Activated CD4-positive, alpha-beta T cell treated with anti-CD3 and anti-CD28 coated beads, Interleukin-2, amount 50 U/mL, for 24 hours (primary cell): ENCODE results near the gene SARDH.
A peak's percentile ranks its signal among the peaks of the same experiment; 100 is the strongest.
"Not testable (repeated sequence)": the region's sequence is repeated elsewhere in the genome, so short reads cannot be mapped to it uniquely, and the experiment has no call there.

Experiments used
- DNase-seq, 2 donors: peaks; one replicate each; pipeline ENCODE4 v3.0.0-alpha.2; 2020; ENCODE audit warnings: low read depth in 1 of 2, low spot score in 1 of 2

Gene SARDH

DNA sequence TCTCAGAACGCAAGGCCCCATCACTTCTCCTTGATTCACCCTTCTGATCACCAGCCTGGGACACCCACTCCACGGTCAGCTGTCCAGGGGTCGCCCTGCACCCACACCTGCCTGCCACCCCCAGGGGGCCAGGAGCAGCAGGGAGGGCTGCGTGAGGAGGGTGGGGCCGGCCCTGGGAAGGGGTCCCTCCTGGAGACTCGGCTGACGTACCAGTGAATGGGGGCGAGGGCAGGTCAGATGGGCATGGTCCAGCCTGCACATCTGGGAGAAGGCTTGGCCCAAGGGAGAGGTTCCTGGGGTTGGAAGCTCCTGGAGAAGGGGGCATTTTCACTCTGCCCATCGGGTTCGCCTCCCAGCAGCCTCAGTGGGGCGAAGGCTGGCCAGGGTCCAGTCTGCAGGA is 21.8 kb upstream of the SARDH start:
- no peak for DNase-seq

DNA sequence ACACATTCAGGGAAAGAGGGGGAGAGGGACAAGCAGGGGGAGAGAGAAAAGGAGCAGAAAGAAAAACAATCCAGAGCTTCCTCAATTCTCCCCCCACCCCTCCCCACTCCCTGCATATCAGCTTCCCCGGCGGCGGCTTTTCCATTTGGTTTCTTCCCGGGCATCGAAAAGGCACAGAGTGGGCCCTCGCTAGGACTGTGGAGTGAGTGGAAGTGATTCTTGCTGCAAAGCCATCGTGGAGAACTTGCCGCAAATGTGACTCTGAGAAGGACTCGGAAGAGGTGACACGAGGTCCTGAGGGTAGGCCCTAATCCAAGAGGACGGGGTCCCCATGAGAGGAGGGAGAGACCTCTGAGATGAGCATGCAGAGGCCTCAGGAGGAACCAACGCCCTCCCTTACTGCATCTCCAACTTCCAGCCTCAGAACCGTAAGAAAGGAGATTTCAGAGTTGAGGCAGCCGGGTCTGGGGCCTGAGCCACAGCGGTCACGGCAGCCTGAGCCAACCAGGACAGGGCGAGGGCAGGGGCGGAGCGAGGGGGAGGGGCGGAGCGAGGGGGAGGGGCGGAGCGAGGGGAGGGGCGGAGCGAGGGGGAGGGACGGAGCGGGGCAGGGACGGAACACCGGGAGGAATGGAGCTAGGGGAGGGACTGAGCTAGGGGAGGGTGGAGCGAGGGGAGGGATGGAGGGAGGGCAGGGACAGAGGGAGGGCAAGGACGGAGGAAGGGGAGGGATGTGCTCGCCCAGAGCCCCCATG is 21.2 kb upstream of the SARDH start:
- DNase-seq, result no peak

DNA sequence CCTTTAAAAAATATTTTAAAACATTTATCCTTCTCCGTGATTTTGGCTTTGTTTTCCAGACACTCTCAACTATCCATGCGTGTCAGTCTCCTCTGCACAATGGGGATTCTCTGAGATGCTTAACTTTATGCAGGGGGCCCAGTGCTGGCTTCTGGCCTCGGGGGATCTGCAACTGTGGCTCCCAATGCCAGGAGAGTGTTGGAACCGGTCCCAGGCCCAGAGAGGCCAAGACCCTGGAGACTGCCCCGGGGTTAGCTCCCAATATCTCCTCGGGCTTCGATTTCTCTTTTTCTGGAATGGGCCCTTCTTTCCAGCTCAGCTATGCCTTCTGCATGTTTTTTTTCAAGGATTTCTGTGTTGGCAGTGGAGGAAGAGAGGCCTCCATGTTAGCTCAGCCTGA is 20.1 kb upstream of the SARDH start:
- no peak for DNase-seq

DNA sequence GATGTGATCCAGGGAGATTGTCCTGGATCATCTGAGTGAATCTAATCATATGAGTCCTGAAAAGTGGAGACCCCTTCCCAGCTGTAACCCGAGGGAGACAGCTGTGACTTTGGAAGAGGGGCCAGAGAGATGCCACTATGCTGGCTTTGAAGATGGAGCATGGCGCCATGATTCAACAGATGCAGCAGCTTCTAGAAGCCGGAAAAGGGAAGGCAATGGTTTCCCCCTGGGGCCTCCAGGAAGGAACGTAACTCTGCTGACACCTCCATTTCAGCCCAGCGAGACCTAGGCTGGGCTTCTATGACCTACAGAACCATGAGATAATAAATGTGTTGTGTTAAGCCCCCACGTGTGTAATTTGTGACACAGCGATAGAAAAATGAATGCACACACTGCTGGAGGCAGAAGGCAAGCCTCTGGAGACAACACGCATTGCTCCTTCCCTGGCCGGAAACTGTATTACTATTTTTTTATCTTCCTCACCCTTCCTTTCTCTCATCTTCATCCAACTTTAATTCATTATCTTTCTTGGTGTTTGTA is 16.6 kb upstream of the SARDH start:
- DNase-seq, result no peak

DNA sequence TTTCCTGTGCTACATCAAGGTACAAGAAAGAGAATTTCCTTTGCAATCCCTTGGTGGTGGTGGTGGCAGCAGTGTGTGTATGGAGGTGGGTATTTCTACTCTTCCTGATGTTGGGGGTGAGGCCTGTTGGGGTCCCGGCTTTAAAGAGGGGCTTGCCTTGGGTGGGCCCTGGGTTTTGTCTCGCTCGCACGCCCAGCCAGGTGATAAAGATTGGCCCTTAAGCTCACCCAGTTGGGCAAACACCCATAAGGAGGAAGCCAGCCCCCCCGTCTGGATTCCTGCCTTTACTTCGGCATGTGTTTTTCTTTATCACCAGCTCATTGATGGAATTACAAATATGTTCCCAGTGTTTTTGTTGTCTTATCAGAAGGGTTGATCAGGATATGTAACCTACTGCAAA is 16.0 kb upstream of the SARDH start:
- DNase-seq, result no peak

DNA sequence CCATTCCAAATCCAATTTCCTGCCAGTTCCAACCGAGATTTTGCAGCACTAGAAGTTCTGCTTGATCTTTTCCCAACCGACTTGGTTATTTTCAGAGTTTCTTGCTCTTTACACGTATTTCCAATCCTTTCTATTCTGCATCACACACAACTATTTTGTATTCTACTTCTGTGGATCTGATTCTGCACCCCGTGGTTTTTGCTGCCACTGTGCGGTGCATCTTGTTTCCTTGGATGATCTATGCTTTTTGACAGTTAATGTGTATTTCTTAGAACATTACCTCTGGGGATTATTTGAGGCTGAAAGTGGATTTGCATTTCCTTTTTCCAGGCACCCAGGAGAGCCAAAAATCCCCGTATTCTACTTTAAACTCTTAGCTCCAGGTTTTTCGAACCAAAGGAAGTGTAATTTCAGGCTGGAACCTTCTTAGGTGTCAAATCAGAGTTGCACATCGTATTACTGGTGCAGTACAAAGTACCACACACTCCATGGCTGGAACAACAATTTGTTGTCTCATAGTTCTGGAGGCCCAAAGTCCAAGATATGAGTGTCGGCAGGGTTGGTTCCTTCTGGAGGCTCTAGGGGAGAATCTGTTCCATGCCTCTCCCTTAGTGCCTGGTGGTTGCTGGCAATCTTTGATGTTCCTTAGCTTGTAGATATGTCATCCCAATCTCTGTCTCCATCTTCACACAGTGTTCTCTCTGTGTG is 14.7 kb upstream of the SARDH start:
- no peak for DNase-seq

DNA sequence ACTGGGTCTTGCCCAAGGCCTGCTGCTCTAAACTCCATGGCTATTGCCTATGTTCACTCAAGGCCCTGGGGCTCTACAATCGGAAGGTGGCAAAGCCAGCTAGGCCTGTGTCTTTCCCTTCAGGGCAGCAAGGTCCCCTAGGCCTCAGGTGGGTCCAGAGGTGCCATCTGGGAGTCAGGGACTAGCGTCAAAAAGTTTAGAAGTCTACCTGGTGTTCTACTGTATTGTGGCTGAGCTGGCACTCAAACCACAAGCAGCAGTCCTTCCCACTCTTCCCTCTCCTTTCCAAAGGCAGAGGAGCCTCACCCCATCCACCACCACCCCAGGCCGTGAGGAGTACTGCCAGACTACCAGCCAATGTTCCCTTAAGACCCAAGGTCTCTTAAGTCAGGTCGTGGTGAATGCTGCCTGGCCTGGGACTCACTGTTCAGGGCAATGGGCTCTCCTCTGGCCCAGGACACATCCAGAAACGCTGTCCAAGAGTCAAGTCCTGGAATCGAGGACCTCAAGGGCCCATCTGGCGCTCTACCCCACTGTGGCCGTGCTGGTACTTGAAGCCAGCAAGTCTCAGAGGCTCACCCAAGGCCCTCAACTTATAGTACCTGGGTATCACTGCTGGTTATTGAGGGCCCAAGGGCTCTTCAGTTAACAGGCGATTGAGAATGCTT is 13.0 kb upstream of the SARDH start:
- no peak for DNase-seq

DNA sequence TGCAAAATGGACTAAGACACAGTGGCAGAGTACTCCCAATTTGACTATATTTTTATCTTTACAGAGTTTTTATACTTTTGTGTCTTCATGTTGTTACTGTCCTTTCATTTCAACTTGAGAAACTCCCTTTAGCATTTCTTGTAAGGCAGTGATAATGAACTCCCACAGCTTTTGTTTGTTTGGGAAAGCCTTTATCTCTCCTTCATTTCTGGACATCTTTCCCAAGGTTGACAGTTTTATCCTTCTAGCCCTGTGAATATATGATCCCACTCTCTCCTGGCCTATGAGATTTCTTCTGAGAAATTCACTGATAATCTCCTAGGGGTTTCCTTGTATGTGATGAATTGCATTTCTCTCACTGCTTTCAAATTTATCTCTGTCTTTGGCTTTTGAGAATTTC is 9.2 kb upstream of the SARDH start:
- no peak for DNase-seq

DNA sequence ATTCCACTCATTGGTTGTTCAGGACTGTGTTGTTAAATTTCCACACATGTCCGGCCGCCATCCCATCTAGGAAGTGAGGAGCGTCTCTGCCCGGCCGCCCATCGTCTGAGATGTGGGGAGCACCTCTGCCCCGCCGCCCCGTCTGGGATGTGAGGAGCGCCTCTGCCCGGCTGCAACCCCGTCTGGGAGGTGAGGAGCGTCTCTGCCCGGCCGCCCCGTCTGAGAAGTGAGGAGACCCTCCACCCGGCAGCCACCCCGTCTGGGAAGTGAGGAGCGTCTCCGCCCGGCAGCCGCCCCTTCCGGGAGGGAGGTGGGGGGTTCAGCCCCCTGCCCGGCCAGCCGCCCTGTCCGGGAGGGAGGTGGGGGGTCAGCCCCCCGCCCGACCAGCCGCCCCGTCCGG is 6.4 kb upstream of the SARDH start:
- DNase-seq, result not testable (repeated sequence)

DNA sequence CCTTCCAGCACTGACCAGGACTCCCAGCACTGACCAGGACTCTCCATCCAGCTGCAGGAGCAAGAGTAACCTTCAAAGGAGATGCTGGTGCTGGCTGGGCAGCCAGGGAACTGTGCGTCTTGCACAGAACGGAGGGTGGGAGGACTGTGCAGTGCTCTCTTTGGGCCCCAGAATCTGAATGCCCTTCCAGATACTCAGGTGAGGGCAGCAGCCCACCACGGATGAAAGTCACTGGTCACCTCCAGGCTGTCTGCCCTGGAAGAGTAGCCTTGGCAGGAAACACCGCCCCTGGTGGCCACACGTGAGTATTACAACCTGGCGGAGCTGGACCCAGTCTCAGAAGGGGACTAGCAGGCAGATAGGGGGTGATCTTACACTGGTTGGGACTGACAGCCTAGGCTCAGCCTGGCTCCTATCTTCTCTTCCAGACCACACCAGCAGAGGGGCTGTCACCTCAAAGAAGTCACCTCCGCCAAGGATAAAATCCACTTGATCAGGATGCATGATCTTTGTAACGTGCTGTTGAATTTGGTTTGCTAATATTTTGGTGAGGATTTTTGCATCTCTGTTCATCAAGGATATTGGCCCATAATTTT is 4.8 kb upstream of the SARDH start:
- peak; percentile 61 to 62 for DNase-seq

DNA sequence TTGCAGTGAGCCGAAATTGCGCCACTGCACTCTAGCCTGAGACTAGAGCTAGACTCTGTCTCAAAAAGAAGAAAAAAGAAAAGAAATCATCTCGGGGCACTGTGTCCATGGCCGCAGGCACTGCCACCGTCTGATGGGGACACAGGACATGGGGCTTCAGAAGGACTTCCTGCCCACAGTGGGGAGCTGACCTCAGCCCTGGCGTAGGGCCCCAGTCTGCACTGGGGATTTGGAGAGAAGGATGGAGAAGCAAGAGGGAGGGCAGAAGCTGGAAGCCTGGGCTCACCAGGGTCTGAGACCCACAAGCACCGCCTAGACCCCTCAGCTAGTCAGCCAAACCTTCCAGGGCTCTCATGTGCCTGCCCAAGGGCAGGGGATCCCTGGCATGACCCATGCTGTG is 4.1 kb upstream of the SARDH start:
- no peak for DNase-seq

DNA sequence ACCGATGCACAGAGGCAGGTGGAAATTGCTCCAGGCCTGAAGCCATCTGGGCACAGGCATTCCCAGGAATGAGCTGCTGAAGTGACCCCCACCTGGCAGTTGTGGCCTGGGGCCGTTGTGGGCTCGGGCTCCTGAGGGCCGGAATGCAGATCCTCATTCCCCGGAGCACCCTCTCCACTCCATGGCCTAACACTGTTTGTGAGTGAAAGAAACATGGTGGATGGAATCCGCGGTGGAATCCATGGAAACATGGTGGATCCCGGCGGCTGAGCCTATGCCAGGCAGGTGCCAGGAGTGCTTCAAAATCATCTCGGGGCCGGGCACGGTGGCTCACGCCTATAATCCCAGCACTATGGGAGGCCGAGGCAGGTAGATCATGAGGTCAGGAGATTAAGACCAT is 3.6 kb upstream of the SARDH start:
- no peak for DNase-seq

DNA sequence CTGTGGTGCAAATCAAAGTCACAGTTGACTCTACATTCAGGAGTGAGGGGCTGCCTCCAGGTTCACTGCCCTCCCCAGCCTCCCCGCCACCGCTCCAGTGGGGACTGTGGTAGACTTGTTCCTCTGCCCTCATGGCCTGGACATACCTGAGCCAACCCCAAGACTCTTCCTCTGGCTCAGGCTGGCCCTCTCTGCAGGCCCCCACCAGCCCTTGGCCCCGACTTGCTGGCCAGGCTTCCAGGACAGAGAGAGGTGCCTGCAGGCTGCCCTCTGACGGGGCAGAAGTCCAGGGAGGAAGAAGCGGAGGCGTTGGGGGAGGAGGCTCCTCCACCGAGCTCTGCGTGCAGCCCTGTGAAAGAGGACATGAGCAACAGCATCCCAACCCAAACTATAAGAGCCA is 2.8 kb upstream of the SARDH start:
- DNase-seq, result no peak

DNA sequence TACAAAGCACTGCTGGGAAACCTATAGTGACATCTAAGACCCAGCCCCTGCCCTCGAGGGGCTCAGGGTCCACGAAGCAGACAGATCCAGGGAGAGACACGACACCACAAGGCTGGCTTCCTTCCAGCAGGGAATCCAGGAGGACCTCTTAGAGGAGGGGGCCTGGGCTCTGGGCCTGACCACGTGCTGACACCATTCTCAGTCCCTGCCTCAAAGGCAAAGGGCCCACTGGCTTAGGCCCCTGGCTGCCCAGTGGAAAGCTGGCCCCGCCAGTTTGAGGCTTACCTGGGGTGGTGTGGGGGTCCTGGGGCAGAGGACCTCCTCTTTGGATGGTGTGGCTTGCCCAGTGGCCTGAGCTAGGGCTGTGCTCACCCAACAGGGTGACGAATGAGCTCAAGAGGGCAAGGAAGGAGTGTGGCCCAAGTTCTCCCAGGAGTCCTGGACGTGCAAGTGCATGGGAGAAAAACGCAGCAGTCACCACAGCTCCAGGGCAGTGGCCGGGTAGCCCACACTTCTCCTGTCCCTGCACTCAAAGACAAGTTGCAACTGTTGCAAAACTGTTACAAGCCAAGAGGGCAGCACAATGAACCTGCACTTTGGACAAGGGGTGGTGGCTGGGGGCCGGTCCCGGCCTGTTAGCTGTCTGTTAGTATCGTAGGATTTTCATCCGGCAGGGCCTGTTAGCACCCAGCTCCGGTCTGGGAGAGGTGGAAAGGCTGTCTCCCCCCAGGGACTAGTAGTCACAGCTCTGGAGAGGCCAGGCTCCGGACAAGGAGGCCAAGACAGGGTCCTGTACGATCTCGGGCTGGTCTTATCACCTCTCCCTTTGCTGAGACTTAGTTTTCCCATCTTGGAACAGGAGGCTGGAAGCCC is 1.5 kb upstream of the SARDH start:
- no peak for DNase-seq

DNA sequence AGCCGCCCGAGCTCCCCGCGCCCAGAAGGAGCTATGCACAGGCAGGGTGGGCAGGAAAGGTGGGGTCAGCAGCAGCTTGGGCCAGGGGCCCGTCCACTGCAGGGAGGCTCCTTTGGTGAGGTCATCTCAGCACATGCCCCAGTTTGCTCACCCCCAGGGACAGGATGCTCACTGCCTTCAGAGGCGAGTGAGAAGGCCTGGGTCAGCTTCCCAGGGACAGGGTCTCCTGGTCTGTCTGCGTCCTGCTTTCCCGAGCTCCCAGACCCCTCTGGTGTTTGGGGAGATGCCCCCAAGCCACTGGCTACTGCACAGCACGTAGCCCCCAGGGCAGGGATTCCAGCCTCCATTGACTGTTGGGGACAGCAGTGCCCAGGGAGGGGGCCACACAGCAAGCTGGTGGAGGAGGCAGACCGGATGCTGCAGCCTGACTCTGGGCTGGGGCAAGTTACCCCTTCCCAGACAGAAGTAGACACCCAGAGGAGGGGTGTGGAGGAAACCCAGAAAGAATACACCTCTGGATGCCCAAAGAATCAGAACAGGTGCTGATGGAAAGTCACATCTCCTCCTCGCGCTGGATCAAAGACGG is 581 bp upstream of the SARDH start:
- DNase-seq, result no peak

DNA sequence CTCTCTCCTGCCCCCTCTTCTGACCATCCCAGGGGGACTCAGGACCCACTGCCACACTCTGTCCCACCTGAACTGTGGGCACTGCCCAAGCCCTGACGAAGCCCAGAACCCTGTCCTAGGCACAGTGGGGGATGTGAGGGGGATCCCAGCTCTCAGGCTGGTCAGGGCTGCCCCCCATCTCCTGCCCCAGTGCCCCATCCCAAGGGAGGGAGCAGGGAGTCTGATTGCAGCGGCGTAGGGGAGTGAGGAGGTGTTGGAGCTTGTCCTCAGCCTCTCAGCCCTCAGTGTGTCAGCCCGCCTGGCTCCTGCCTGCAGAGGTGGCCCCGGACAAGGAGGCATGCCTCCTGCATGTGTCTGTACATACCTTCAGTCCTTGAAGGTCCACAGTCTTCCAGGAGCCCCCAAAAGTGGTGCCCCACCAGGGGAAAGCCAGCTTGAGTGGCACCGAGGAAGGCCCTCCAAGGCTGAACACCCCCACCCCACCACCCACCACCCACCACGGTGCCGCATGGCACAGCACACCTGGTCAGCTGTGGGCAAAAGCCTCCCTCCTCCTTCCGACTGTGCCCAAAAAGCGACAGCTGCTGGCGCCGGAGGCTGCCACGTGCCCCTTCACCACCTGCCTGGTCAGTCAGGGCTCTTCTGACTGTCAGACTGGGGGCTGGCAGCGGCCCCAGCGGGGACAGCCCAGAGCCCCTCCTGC is 930 bp downstream of the SARDH start:
- no peak for DNase-seq

DNA sequence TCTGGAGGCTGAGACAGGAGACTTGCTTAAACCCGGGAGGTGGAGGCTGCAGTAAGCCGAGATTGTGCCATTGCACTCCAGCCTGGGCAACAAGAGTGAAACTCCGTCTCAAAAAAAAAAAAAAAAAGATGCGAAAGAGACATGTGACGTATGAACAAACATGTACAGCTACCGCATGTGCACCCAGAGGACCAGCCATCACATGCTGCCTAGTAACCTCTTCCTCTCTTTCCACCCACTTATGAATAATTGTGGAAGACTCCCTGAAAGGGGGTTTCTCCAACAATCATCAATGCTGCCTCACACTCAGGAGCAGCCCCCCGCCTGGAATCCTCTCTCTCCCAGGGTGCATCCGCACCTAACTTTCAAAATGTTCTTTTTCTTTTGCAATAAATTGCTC is 2.2 kb downstream of the SARDH start:
- no peak for DNase-seq

DNA sequence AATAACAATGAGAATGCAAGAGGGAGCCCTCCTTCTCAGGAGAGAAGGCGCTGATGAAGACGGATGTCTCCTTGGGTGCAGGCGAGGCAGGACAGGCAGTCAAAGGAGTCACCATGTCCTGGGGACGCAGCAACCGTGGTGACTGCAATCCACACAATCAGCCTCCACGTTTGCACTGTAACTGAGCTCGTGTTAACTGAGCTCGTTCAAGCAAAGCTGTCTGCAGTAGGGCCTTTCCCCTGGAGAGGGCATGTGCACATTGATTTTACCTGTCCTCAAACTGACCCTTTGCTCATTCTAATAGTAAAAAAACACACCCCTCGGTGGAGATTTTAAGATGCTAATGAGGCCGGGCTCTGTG is 2.8 kb downstream of the SARDH start:
- no peak for DNase-seq

DNA sequence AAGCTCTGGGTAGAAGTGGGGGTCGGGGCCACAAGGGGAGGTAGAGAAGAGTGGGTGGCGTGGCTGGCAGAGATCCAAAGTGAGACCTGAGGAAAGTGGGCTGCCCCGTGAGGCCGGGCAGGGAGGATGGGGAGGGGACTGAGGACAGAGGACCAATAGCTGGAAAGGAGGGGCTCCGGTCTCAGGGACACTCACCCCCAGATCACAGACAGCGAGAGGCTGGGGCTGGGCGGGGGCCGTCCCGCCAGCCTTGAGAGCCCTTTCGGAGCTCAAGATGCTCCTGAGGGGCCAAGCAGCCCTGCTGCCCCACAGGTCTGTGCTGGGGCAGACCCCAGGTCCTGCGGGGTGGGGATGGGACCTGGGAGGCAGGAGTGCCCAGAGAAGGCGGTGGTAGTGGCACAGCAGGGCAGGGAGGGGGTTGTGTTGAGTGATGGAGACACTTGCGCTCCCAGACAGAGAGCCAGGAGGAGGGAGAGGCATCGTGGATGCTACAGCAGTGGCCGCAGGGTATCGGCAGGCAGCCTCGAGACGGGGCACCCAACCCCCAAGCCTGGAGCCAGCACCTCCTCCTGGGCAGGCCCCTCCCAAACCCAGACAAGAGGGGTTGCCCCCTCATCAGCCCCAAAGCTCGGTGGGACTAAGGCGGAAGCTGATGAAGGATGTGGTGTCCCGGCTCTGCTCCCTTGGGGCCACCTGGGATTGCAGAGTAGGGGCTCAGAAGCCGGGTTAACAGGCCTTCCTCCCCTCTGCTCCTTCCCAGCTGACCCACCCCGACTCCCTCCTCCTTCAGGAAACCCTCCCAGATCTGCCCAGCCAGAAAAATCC is 3.4 kb downstream of the SARDH start:
- DNase-seq, result no peak
